GM23338 (cell line): ENCODE measurements around the gene NR1H3. TPM values are rescaled to one million over a fixed set of nuclear protein-coding genes. Genes with fewer than 3 reads are reported as not detected.

Source experiments
- ATAC-seq: fragments of 200-7000 bp; cut with Tn5 transposase; 3 replicates; pipeline ENCODE4 v1.9.1; 2020
- DNase-seq: peaks from one replicate; pipeline ENCODE4 v3.0.0-alpha.2; 2015; ENCODE audit warnings: low spot score
- H2AFZ ChIP-seq: fragments of 200-600 bp; sonication (generic); 2 replicates; pipeline ENCODE4 v1.8.0; 2016; ENCODE audit warnings: antibody characterized with exemption, mild to moderate bottlenecking, moderate library complexity
- H3F3A ChIP-seq: fragments of 200-600 bp; sonication (generic); replicated peaks from 2 replicates; pipeline ENCODE4 v1.8.0; 2017; ENCODE audit warnings: antibody characterized with exemption, mixed run types, low read depth
- H3K27ac ChIP-seq: fragments of 200-600 bp; sonication (generic); 2 replicates; pipeline ENCODE4 v1.6.1; 2016; ENCODE audit warnings: low read depth
- H3K27me3 ChIP-seq: fragments of 200-600 bp; sonication (generic); 2 replicates; pipeline ENCODE4 v1.8.0; 2016; ENCODE audit warnings: mild to moderate bottlenecking, mixed run types, moderate library complexity; ENCODE audit not compliant: insufficient read depth
- H3K36me3 ChIP-seq: fragments of 200-600 bp; sonication (generic); 2 replicates; pipeline ENCODE4 v1.8.0; 2016; ENCODE audit warnings: mild to moderate bottlenecking; ENCODE audit not compliant: insufficient read depth
- H3K4me1 ChIP-seq: fragments of 200-600 bp; sonication (generic); 2 replicates; pipeline ENCODE4 v1.8.0; 2016; ENCODE audit warnings: mild to moderate bottlenecking, moderate library complexity; ENCODE audit not compliant: insufficient read depth
- H3K4me2 ChIP-seq: fragments of 200-600 bp; sonication (generic); 2 replicates; pipeline ENCODE4 v1.7.1; 2017; ENCODE audit warnings: mixed run types
- H3K4me3 ChIP-seq: fragments of 200-600 bp; sonication (generic); 2 replicates; pipeline ENCODE4 v1.6.1; 2016; ENCODE audit warnings: mixed run types
- H3K79me2 ChIP-seq: fragments of 200-600 bp; sonication (generic); replicated peaks from 2 replicates; pipeline ENCODE4 v1.8.0; 2017; ENCODE audit warnings: mild to moderate bottlenecking; ENCODE audit not compliant: insufficient read depth
- H3K9me2 ChIP-seq: fragments of 200-600 bp; sonication (generic); 2 replicates; pipeline ENCODE4 v1.8.0; 2017; ENCODE audit not compliant: insufficient read depth
- H4K20me1 ChIP-seq: fragments of 200-600 bp; sonication (generic); replicated peaks from 2 replicates; pipeline ENCODE4 v1.8.0; 2017; ENCODE audit warnings: mild to moderate bottlenecking; ENCODE audit not compliant: insufficient read depth
- H3K27ac Mint-ChIP-seq: 2 replicates; pipeline ENCODE4 v1.8.0; 2020; ENCODE audit warnings: inconsistent platforms, mild to moderate bottlenecking, moderate library complexity, mixed read lengths
- H3K27me3 Mint-ChIP-seq: 3 replicates; pipeline ENCODE4 v1.8.0; 2022; ENCODE audit warnings: low read depth, mild to moderate bottlenecking, moderate library complexity, mixed read lengths, inconsistent platforms; ENCODE audit not compliant: insufficient read depth, poor library complexity
- H3K36me3 Mint-ChIP-seq: 3 replicates; pipeline ENCODE4 v1.8.0; 2021; ENCODE audit warnings: low read depth, mild to moderate bottlenecking, inconsistent platforms, moderate library complexity, mixed read lengths
- H3K4me1 Mint-ChIP-seq: 3 replicates; pipeline ENCODE4 v1.8.0; 2020; ENCODE audit warnings: mild to moderate bottlenecking, inconsistent platforms, mixed read lengths
- H3K4me3 Mint-ChIP-seq: 3 replicates; pipeline ENCODE4 v1.8.0; 2021; ENCODE audit warnings: moderate library complexity, mild to moderate bottlenecking, inconsistent platforms, mixed read lengths
- H3K9me3 Mint-ChIP-seq: 3 replicates; pipeline ENCODE4 v1.8.0; 2020; ENCODE audit warnings: moderate library complexity, mild to moderate bottlenecking, inconsistent platforms, mixed read lengths
- CREB1 ChIP-seq: fragments of 250-450 bp; sonication (Bioruptor Pico); IDR thresholded peaks from 2 replicates; pipeline ENCODE4 v1.5.0; 2020; ENCODE audit warnings: low read depth, mild to moderate bottlenecking, moderate library complexity
- CTCF ChIP-seq, 2 experiments: fragments of 200-600 bp in 1 of 2; sonication (generic) in 1 of 2; conservative IDR thresholded peaks; 2 replicates each; pipeline versions ENCODE4 v1.5.1 to v1.6.1; 2016 to 2017; ENCODE audit warnings: antibody characterized with exemption in 2 of 2, low read depth in 2 of 2, mild to moderate bottlenecking in 2 of 2, moderate library complexity in 1 of 2
- ETS1 ChIP-seq: IDR thresholded peaks from 2 replicates; pipeline ENCODE4 v1.6.1; 2016; ENCODE audit warnings: antibody characterized with exemption
- EZH2 ChIP-seq: fragments of 200-600 bp; sonication (generic); IDR thresholded peaks from one replicate; pipeline ENCODE4 v1.8.0; 2017; ENCODE audit warnings: antibody characterized with exemption, mild to moderate bottlenecking, low read depth; ENCODE audit not compliant: unreplicated experiment
- EZH2phosphoT487 ChIP-seq: fragments of 200-600 bp; sonication (generic); IDR thresholded peaks from one replicate; pipeline ENCODE4 v1.8.1; 2018; ENCODE audit warnings: antibody characterized with exemption; ENCODE audit not compliant: unreplicated experiment
- JUNB ChIP-seq: IDR thresholded peaks from one replicate; pipeline ENCODE4 v1.6.1; 2016; ENCODE audit warnings: antibody characterized with exemption; ENCODE audit not compliant: unreplicated experiment
- NANOG ChIP-seq: IDR thresholded peaks from 2 replicates; pipeline ENCODE4 v1.6.1; 2016; ENCODE audit warnings: antibody characterized with exemption, borderline replicate concordance
- POLR2AphosphoS5 ChIP-seq: IDR thresholded peaks from 2 replicates; pipeline ENCODE4 v1.6.1; 2016; ENCODE audit warnings: antibody characterized with exemption, low read depth
- STAT1 ChIP-seq: IDR thresholded peaks from one replicate; pipeline ENCODE4 v1.6.1; 2016; ENCODE audit warnings: antibody characterized with exemption; ENCODE audit not compliant: unreplicated experiment
- ZNF114 ChIP-seq: fragments of 250-450 bp; sonication (Bioruptor Pico); IDR thresholded peaks from 2 replicates; pipeline ENCODE4 v1.5.0; 2020; ENCODE audit warnings: mild to moderate bottlenecking, moderate library complexity
- ZNF331 ChIP-seq: fragments of 250-450 bp; sonication (Bioruptor Pico); IDR thresholded peaks from 2 replicates; pipeline ENCODE4 v1.5.0; 2020; ENCODE audit warnings: low read depth, mild to moderate bottlenecking, moderate library complexity
- ZNF462 ChIP-seq: fragments of 250-450 bp; sonication (Bioruptor Pico); IDR thresholded peaks from 2 replicates; pipeline ENCODE4 v1.5.0; 2020; ENCODE audit warnings: mild to moderate bottlenecking, moderate library complexity
- polyA plus RNA-seq: library from polyadenylated mRNA; unstranded; fragments of >200 nt; fragmentation: Nextera tagmentation; extraction: Ambion mirVana; gene quantifications from 2 replicates; pipeline ENCODE4 v1.2.1, GENCODE V29; 2016
- total RNA-seq: library from RNA; depleted of rRNA; stranded (reverse); fragments of >200 nt; shearing (Covaris generic); gene quantifications from 2 replicates; pipeline ENCODE4 v1.2.3, GENCODE V29; 2014
- TF ChIP-seq, protein P1 (sequence below): IDR thresholded peaks from one replicate; pipeline ENCODE4 v1.6.1; 2018; ENCODE audit warnings: antibody characterized with exemption; ENCODE audit not compliant: unreplicated experiment

The NR1H3 gene
- total and polyA plus RNA-seq, 2 experiments from 2014 or later = 16.5 to 23.7 TPM

DNA sequence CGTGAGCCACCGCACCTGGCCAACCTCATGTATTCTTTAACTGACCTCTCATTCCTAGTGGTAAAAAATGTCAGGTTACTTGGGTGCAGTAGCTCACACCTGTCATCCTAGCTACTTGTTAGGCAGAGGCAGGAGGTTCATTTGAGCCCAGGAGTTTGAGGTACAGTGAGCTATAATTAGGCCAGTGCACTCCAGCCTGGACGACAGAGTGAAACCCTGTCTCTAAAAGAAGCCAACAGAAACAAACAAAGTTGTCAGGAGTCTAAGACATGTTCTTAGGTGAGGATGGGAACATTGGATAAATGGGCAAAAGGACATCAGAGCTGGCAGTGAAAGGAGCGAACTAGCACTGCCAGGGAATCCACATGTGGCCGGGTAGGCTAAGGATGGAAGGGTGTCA, 30.3 kb downstream of the NR1H3 start:
- H3K27me3 ChIP-seq = no peaks in the 10 kb centered on the region
- H3K27me3 Mint-ChIP-seq = no peaks in the 10 kb centered on the region
- no peaks in the 10 kb centered on the region for H3K4me1 ChIP-seq
- H2AFZ ChIP-seq = no peak overlapping the region
- H3K36me3 ChIP-seq = peaks cover 32% of the 10 kb centered on the region
- H3K4me3 ChIP-seq = no peak overlapping the region
- H3K36me3 Mint-ChIP-seq = peaks cover 74% of the 10 kb centered on the region
- H3K4me2 ChIP-seq = no peak overlapping the region
- H3K4me3 Mint-ChIP-seq = no peak overlapping the region
- H3K79me2 ChIP-seq = no peaks in the 10 kb centered on the region
- TF ChIP-seq, protein P1, sequence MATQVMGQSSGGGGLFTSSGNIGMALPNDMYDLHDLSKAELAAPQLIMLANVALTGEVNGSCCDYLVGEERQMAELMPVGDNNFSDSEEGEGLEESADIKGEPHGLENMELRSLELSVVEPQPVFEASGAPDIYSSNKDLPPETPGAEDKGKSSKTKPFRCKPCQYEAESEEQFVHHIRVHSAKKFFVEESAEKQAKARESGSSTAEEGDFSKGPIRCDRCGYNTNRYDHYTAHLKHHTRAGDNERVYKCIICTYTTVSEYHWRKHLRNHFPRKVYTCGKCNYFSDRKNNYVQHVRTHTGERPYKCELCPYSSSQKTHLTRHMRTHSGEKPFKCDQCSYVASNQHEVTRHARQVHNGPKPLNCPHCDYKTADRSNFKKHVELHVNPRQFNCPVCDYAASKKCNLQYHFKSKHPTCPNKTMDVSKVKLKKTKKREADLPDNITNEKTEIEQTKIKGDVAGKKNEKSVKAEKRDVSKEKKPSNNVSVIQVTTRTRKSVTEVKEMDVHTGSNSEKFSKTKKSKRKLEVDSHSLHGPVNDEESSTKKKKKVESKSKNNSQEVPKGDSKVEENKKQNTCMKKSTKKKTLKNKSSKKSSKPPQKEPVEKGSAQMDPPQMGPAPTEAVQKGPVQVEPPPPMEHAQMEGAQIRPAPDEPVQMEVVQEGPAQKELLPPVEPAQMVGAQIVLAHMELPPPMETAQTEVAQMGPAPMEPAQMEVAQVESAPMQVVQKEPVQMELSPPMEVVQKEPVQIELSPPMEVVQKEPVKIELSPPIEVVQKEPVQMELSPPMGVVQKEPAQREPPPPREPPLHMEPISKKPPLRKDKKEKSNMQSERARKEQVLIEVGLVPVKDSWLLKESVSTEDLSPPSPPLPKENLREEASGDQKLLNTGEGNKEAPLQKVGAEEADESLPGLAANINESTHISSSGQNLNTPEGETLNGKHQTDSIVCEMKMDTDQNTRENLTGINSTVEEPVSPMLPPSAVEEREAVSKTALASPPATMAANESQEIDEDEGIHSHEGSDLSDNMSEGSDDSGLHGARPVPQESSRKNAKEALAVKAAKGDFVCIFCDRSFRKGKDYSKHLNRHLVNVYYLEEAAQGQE = no peak
- TF ChIP-seq STAT1 (no peak), ZNF331 (no peak), EZH2phosphoT487 (no peak), JUNB (no peak), EZH2 (no peak), CREB1 (CRISPR knock-in tag) (no peak), POLR2AphosphoS5 (no peak), ZNF462 (CRISPR knock-in tag) (no peak), NANOG (no peak), CTCF (conservative IDR thresholded peaks at IDR 0.05; ENCODE audit: low read depth in 2 of 2) (no peak), ETS1 (no peak), ZNF114 (CRISPR knock-in tag) (no peak)
- no peaks in the 10 kb centered on the region for H3K9me2 ChIP-seq
- peaks cover 10% of the 10 kb centered on the region for H4K20me1 ChIP-seq
- no peaks in the 10 kb centered on the region for H3F3A ChIP-seq
- DNase-seq (no peak), ATAC-seq (no peak)
- no peak overlapping the region for H3K27ac ChIP-seq
- H3K27ac Mint-ChIP-seq = no peak overlapping the region
- no peaks in the 10 kb centered on the region for H3K9me3 Mint-ChIP-seq
- no peaks in the 10 kb centered on the region; the same call in 2 of the 3 replicates for H3K4me1 Mint-ChIP-seq
